ENCODE data around the gene DISP3.

DISP3 gene

GRCh38 chr1:11474826-11475225 lies 4.1 kb upstream of the DISP3 start:
- WGBS = 85% methylated on average over 5 of the region's 5 CpGs
- H3K27ac ChIP-seq (ENCODE audit: low read depth, low read length) = no peak overlapping the region
- H3K4me1 ChIP-seq (ENCODE audit: insufficient read depth, low read length) = no peaks in the 10 kb centered on the region
- no peaks in the 10 kb centered on the region for H3K36me3 ChIP-seq (ENCODE audit: insufficient read depth, low read length)
- H3K9ac ChIP-seq (ENCODE audit: low read depth, low read length) = no peak overlapping the region
- peaks cover 31% of the 10 kb centered on the region for H3K27me3 ChIP-seq (ENCODE audit: insufficient read depth, low read length)
- H3K4me3 ChIP-seq (ENCODE audit: low read length) = no peak overlapping the region
- no peaks in the 10 kb centered on the region for H3K9me3 ChIP-seq (ENCODE audit: insufficient read depth, low read depth, low read length)

DNA sequence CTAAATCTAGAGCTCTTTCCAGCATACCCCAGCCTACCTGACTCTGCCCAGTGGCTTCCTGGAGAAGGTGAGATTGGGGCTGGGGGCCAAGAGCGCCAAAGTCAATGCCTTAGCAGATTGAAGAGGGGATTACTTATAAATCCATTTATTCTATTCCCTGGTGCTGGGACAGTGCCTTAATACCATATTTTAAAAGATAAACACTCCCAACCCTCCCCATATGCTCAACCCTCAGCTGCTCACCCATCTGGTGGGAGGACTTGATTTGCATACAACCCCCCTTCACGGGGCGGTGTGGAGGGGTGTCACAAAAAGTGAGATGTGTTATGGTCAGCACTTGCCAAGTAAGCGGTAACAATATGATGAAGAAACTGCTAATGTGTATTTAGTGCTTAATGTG lies 3.2 kb upstream of the DISP3 start:
- Histone ChIP-seq H3K9ac (ENCODE audit: low read depth, low read length) (no peak overlapping the region), H3K9me3 (ENCODE audit: insufficient read depth, low read depth, low read length) (no peaks in the 10 kb centered on the region), H3K4me3 (ENCODE audit: low read length) (no peak overlapping the region), H3K27me3 (ENCODE audit: insufficient read depth, low read length) (peaks cover 40% of the 10 kb centered on the region), H3K4me1 (ENCODE audit: insufficient read depth, low read length) (no peaks in the 10 kb centered on the region), H3K27ac (ENCODE audit: low read depth, low read length) (no peak overlapping the region), H3K36me3 (ENCODE audit: insufficient read depth, low read length) (no peaks in the 10 kb centered on the region)
- 72% methylated on average over 3 of the region's 4 CpGs for WGBS

GRCh38 chr1:11479375-11479979 lies 522 bp downstream of the DISP3 start:
- under 1% methylated on average over 47 of the region's 52 CpGs for WGBS
- H3K27me3 ChIP-seq (ENCODE audit: insufficient read depth, low read length) = peaks cover 40% of the 10 kb centered on the region
- no peaks in the 10 kb centered on the region for H3K9me3 ChIP-seq (ENCODE audit: insufficient read depth, low read depth, low read length)
- peak overlapping the region; percentile 65 for H3K4me3 ChIP-seq (ENCODE audit: low read length)
- peak overlapping the region; percentile 99 for H3K9ac ChIP-seq (ENCODE audit: low read depth, low read length)
- no peak overlapping the region; the same call in 1 of the 2 replicates for H3K27ac ChIP-seq (ENCODE audit: low read depth, low read length)
- H3K4me1 ChIP-seq (ENCODE audit: insufficient read depth, low read length) = no peaks in the 10 kb centered on the region
- no peaks in the 10 kb centered on the region for H3K36me3 ChIP-seq (ENCODE audit: insufficient read depth, low read length)

DNA sequence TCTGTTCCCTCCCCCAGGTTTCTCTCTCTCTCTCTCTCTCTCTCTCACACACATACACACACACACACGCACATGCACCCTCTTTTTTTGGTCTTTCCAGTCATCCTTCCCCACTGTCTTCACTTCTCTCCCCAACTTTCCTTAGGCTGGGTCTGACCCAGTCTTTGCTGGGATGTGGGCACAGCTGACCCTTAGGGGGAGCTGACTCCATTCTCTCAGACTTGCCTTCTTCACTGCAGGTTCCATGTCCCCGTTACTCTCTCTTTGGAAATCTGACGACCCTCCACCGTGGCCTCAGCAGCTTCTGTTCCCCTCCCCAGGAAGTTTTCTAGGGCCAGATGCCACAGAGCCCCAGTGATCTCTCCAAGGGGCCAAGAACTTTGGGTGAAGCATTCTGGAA lies 2.1 kb downstream of the DISP3 start:
- WGBS = 42% methylated on average over 4 of the region's 4 CpGs
- Histone ChIP-seq H3K9ac (ENCODE audit: low read depth, low read length) (no peak overlapping the region), H3K4me3 (ENCODE audit: low read length) (no peak overlapping the region), H3K9me3 (ENCODE audit: insufficient read depth, low read depth, low read length) (no peaks in the 10 kb centered on the region), H3K36me3 (ENCODE audit: insufficient read depth, low read length) (no peaks in the 10 kb centered on the region), H3K4me1 (ENCODE audit: insufficient read depth, low read length) (peaks cover 2% of the 10 kb centered on the region), H3K27me3 (ENCODE audit: insufficient read depth, low read length) (peaks cover 40% of the 10 kb centered on the region), H3K27ac (ENCODE audit: low read depth, low read length) (no peak overlapping the region)

- peaks cover 11% of the 10 kb centered on the region for H3K4me1 ChIP-seq (ENCODE audit: insufficient read depth, low read length)
- peaks cover 28% of the 10 kb centered on the region for H3K27me3 ChIP-seq (ENCODE audit: insufficient read depth, low read length)
- H3K36me3 ChIP-seq (ENCODE audit: insufficient read depth, low read length) = no peaks in the 10 kb centered on the region
- H3K4me3 ChIP-seq (ENCODE audit: low read length) = no peak overlapping the region
- no peaks in the 10 kb centered on the region for H3K9me3 ChIP-seq (ENCODE audit: insufficient read depth, low read depth, low read length)
- H3K9ac ChIP-seq (ENCODE audit: low read depth, low read length) = no peak overlapping the region
- no peak overlapping the region for H3K27ac ChIP-seq (ENCODE audit: low read depth, low read length)
Measured at GRCh38 chr1:11482198-11482597, 3.2 kb downstream of the DISP3 start.

DNA sequence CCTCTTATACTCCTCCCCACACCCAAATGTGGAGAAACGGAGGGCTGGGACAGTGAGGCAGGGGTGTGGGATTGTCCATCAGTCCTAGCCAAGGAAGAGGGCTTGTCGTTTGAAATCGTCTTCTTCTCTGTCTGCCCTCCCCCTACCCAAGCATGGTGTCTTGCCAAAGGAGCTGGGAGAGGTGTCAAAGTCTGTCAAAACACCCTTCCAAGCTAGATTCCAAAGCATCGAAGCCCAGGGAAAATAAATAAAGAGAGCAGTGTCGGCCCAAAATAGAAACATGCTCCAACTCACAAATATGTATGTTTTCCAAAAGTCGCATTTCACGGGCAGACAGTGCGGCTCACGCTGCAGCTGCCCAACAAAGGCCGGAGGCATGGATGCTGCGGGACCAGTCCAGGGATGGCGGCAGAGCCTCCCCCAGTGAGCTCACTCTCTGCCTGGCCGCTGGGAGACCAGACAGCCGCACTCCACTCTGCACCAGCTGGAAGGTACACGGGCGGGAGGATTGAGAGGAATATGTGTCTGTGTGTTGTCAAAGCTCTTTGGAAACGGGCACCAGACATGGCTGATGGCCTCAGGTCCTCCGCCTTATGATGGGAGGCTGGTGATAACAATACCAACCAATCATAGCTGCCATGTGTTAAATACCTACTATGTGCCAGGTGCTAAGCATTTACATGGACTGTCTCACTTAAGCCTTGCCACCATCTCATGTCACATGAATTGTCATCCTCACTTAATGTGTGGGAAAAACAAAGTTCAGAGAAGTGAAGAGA lies 3.9 kb downstream of the DISP3 start:
- Histone ChIP-seq H3K4me3 (ENCODE audit: low read length) (no peak overlapping the region), H3K9me3 (ENCODE audit: insufficient read depth, low read depth, low read length) (no peaks in the 10 kb centered on the region), H3K9ac (ENCODE audit: low read depth, low read length) (no peak overlapping the region), H3K27ac (ENCODE audit: low read depth, low read length) (no peak overlapping the region), H3K4me1 (ENCODE audit: insufficient read depth, low read length) (peaks cover 15% of the 10 kb centered on the region), H3K36me3 (ENCODE audit: insufficient read depth, low read length) (no peaks in the 10 kb centered on the region), H3K27me3 (ENCODE audit: insufficient read depth, low read length) (peaks cover 22% of the 10 kb centered on the region)
- WGBS = 92% methylated on average over 18 of the region's 18 CpGs

DNA sequence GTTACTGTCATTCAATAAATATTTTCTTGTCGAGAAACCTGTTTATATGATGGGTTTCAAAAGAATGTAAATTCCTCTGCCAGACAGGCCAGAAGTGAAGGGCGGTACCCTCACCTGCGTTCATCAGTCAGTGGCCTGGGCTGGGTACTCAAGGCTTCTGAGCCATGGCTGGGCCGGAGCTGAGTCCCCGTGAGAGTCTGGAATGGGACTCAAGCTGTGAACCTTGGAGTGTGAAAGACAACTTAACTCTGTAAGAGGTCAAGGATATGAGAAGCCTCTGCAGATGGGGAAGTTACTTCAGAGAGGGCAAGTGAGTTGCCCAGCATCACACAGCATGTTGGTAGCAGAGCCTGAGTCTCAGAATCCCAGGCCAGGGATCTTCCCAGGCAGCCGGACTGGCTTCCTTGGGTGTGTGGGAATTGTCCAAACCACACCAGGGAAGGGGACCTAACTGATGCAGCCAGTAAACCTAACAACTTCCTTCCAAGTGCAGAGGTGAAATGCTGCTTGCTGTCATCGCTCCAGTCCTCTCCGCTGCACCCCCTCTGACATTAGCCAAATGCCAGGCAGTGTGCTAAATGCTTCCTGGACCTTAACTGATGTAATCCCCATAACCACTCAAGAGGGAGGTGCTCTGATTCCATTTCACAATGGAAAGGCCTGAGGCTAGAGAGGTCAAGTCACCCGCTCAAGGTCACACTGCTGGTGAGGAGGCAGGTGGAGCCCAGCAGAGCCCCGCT lies 4.8 kb downstream of the DISP3 start:
- peaks cover 15% of the 10 kb centered on the region for H3K27me3 ChIP-seq (ENCODE audit: insufficient read depth, low read length)

GRCh38 chr1:11484321-11484655 lies 5.3 kb downstream of the DISP3 start:
- Histone ChIP-seq H3K9me3 (ENCODE audit: insufficient read depth, low read depth, low read length) (no peaks in the 10 kb centered on the region), H3K4me3 (ENCODE audit: low read length) (no peak overlapping the region), H3K27me3 (ENCODE audit: insufficient read depth, low read length) (peaks cover 15% of the 10 kb centered on the region), H3K9ac (ENCODE audit: low read depth, low read length) (no peak overlapping the region), H3K27ac (ENCODE audit: low read depth, low read length) (no peak overlapping the region), H3K36me3 (ENCODE audit: insufficient read depth, low read length) (no peaks in the 10 kb centered on the region), H3K4me1 (ENCODE audit: insufficient read depth, low read length) (peaks cover 15% of the 10 kb centered on the region)
- WGBS = 86% methylated on average over 7 of the region's 7 CpGs

More for the DNA sequence above, 4.8 kb downstream of the DISP3 start:
- Histone ChIP-seq H3K36me3 (ENCODE audit: insufficient read depth, low read length) (no peaks in the 10 kb centered on the region), H3K9me3 (ENCODE audit: insufficient read depth, low read depth, low read length) (no peaks in the 10 kb centered on the region), H3K4me3 (ENCODE audit: low read length) (no peak overlapping the region), H3K4me1 (ENCODE audit: insufficient read depth, low read length) (peaks cover 15% of the 10 kb centered on the region), H3K27ac (ENCODE audit: low read depth, low read length) (no peak overlapping the region), H3K9ac (ENCODE audit: low read depth, low read length) (no peak overlapping the region)
- WGBS = 81% methylated on average over 10 of the region's 10 CpGs

- peaks cover 15% of the 10 kb centered on the region for H3K4me1 ChIP-seq (ENCODE audit: insufficient read depth, low read length)
- peaks cover 6% of the 10 kb centered on the region for H3K27me3 ChIP-seq (ENCODE audit: insufficient read depth, low read length)
- no peak overlapping the region for H3K27ac ChIP-seq (ENCODE audit: low read depth, low read length)
- H3K36me3 ChIP-seq (ENCODE audit: insufficient read depth, low read length) = no peaks in the 10 kb centered on the region
- H3K9me3 ChIP-seq (ENCODE audit: insufficient read depth, low read depth, low read length) = no peaks in the 10 kb centered on the region
- H3K4me3 ChIP-seq (ENCODE audit: low read length) = no peak overlapping the region
- WGBS = 73% methylated on average over 6 of the region's 6 CpGs
- no peak overlapping the region for H3K9ac ChIP-seq (ENCODE audit: low read depth, low read length)
Measured at GRCh38 chr1:11485191-11485590, 6.2 kb downstream of the DISP3 start.

- H3K4me1 ChIP-seq (ENCODE audit: insufficient read depth, low read length) = peaks cover 15% of the 10 kb centered on the region
- no peak overlapping the region for H3K9ac ChIP-seq (ENCODE audit: low read depth, low read length)
- no peaks in the 10 kb centered on the region for H3K36me3 ChIP-seq (ENCODE audit: insufficient read depth, low read length)
- 86% methylated on average over 12 of the region's 12 CpGs for WGBS
- H3K9me3 ChIP-seq (ENCODE audit: insufficient read depth, low read depth, low read length) = no peaks in the 10 kb centered on the region
- H3K4me3 ChIP-seq (ENCODE audit: low read length) = no peak overlapping the region
- no peak overlapping the region for H3K27ac ChIP-seq (ENCODE audit: low read depth, low read length)
- no peaks in the 10 kb centered on the region for H3K27me3 ChIP-seq (ENCODE audit: insufficient read depth, low read length)
Measured at GRCh38 chr1:11486231-11487009, 7.5 kb downstream of the DISP3 start.

All from HUES64 (cell line).